Vagina (tissue), 2 donors: Measurements from ENCODE around the gene COX10.

ENCODE experiments used
- POLR2A ChIP-seq, 2 donors: fragments of 450-650 bp; IDR thresholded peaks; one replicate each; pipeline ENCODE4 v1.6.1; 2017; ENCODE audit warnings: antibody characterized with exemption in 2 of 2, mild to moderate bottlenecking in 2 of 2, moderate library complexity in 2 of 2
- TF ChIP-seq, protein P1 (sequence below), 3 experiments: fragments of 450-650 bp in 2 of 3; fragments of 200-600 bp in 1 of 3; sonication (generic) in 1 of 3; IDR thresholded peaks; one replicate each; pipeline ENCODE4 v1.5.1; 2017 to 2019; ENCODE audit warnings: antibody characterized with exemption in 3 of 3, mild to moderate bottlenecking in 2 of 3, moderate library complexity in 2 of 3

DNA sequence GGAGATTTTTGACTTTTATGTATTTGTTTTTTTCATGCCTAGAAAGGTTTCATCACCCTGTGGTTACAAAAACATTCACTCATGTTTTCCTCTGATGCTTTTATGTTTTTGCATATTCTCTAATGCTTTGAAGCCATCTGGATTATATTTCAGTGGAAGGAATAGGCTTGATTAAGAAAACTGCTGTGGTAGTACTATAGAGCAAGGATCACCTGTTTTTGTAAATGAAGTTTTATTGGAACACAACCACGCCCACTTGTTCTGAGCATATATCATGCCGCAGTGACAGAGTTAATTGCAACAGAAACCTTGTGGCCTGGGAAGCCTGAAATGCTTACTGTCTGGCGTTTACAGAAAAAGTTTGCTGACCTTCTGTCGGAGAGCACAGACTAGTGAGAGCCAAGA lies 11.5 kb downstream of the COX10 start:
- TF ChIP-seq, protein P1, sequence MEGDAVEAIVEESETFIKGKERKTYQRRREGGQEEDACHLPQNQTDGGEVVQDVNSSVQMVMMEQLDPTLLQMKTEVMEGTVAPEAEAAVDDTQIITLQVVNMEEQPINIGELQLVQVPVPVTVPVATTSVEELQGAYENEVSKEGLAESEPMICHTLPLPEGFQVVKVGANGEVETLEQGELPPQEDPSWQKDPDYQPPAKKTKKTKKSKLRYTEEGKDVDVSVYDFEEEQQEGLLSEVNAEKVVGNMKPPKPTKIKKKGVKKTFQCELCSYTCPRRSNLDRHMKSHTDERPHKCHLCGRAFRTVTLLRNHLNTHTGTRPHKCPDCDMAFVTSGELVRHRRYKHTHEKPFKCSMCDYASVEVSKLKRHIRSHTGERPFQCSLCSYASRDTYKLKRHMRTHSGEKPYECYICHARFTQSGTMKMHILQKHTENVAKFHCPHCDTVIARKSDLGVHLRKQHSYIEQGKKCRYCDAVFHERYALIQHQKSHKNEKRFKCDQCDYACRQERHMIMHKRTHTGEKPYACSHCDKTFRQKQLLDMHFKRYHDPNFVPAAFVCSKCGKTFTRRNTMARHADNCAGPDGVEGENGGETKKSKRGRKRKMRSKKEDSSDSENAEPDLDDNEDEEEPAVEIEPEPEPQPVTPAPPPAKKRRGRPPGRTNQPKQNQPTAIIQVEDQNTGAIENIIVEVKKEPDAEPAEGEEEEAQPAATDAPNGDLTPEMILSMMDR (IDR thresholded peaks at IDR 0.05): no peak
- no peak for TF ChIP-seq POLR2A (IDR thresholded peaks at IDR 0.05)
